K562 (cell line): ENCODE results near the gene GABARAPL1. TPM values are rescaled to one million over a fixed set of nuclear protein-coding genes. Genes with fewer than 3 reads are reported as not detected.

ENCODE experiments used
- ATAC-seq: fragments of 200-7000 bp; cut with Tn5 transposase; 3 replicates; pipeline ENCODE4 v1.9.1; 2020; ENCODE audit warnings: moderate library complexity
- BruUV-seq: library from RNA; stranded (reverse); fragments of 400-500 nt; replicated peaks from 2 replicates; lab custom pipeline; 2021; lab: Mats Ljungman, UMichigan
- CTCF ChIA-PET: fragments of 300-600 bp; formaldehyde crosslinking; extraction: SDS; loops from one replicate; lab custom pipeline; 2021; ENCODE audit warnings: low intra/inter-chr PET ratio; lab: Yijun Ruan, JAX
- POLR2A ChIA-PET: fragments of 300-600, 350-650 bp; sonication (Branson Sonifier 250); formaldehyde crosslinking; extraction: SDS; loops from one replicate; lab custom pipeline; 2021; ENCODE audit warnings: antibody characterized with exemption, inconsistent platforms; lab: Yijun Ruan, JAX
- DNase-seq, 4 experiments: peaks; one replicate each; pipeline versions ENCODE4 v3.0.0 to v3.0.0-alpha.2; 2011 to 2018; ENCODE audit warnings: low spot score in 3 of 4, mixed read lengths in 3 of 4; ENCODE audit errors: extremely low read depth in 1 of 4
- FAIRE-seq: peaks from 2 replicates; lab custom pipeline; 2011; peaks lifted over from hg19 to GRCh38; lab: Jason Lieb, UNC
- H2AFZ ChIP-seq: 2 replicates; pipeline ENCODE4 v1.6.0; 2011; ENCODE audit warnings: low read depth, low read length, control low read depth, inconsistent platforms
- H3K27ac ChIP-seq: fragments of 200-600 bp; 3 replicates; pipeline ENCODE4 v1.8.0; 2011; ENCODE audit warnings: low read depth, mild to moderate bottlenecking, control low read depth, inconsistent platforms, low read length, moderate library complexity, mixed read lengths; ENCODE audit errors: extremely low read depth
- H3K27me3 ChIP-seq, 2 experiments: fragments of 300-600 bp in 1 of 2; 2 replicates in 1 of 2; 3 replicates in 1 of 2; pipeline versions ENCODE4 v1.6.0 to v1.8.0; 2011; ENCODE audit warnings: inconsistent platforms in 2 of 2, low read length in 2 of 2, mild to moderate bottlenecking in 1 of 2, mixed read lengths in 1 of 2, moderate library complexity in 1 of 2; ENCODE audit not compliant: control insufficient read depth in 2 of 2, insufficient read depth in 2 of 2
- H3K36me3 ChIP-seq: fragments of 300-600 bp; 3 replicates; pipeline ENCODE4 v1.8.0; 2011; ENCODE audit warnings: mild to moderate bottlenecking, low read length, inconsistent platforms; ENCODE audit not compliant: control insufficient read depth, insufficient read depth
- H3K4me1 ChIP-seq, 2 experiments: fragments of 200-600 bp in 1 of 2; replicated peaks in 1 of 2; 2 replicates in 1 of 2; 3 replicates in 1 of 2; pipeline versions ENCODE4 v1.5.1 to v1.8.0; 2011; ENCODE audit warnings: inconsistent platforms in 2 of 2, low read length in 2 of 2, mild to moderate bottlenecking in 1 of 2, mixed read lengths in 1 of 2, moderate library complexity in 1 of 2; ENCODE audit not compliant: control insufficient read depth in 2 of 2, insufficient read depth in 2 of 2
- H3K4me2 ChIP-seq: 2 replicates; pipeline ENCODE4 v1.6.1; 2011; ENCODE audit warnings: low read length, control low read depth, inconsistent platforms, mixed read lengths; ENCODE audit not compliant: insufficient read depth
- H3K4me3 ChIP-seq: fragments of 200-600 bp; sonication (generic), shearing (Covaris generic); 2 replicates; pipeline ENCODE4 v1.5.1; 2016; ENCODE audit warnings: control low read depth, inconsistent platforms
- H3K79me2 ChIP-seq: fragments of 200-600 bp; 3 replicates; pipeline ENCODE4 v1.8.0; 2011; ENCODE audit warnings: low read length, inconsistent platforms; ENCODE audit not compliant: control insufficient read depth, insufficient read depth
- H3K9ac ChIP-seq, 2 experiments: 2 replicates each; pipeline versions ENCODE4 v1.6.0 to v1.6.1; 2011; ENCODE audit warnings: low read depth in 2 of 2, low read length in 2 of 2, control low read depth in 1 of 2, inconsistent platforms in 1 of 2, mild to moderate bottlenecking in 1 of 2, mixed read lengths in 1 of 2; ENCODE audit not compliant: insufficient read depth in 1 of 2
- H3K9me1 ChIP-seq: one replicate; pipeline ENCODE4 v1.6.0; 2011; ENCODE audit warnings: inconsistent platforms, mild to moderate bottlenecking, low read length, moderate library complexity; ENCODE audit not compliant: control insufficient read depth, insufficient read depth
- H3K9me3 ChIP-seq: replicated peaks from 2 replicates; pipeline ENCODE4 v1.5.1; 2011; ENCODE audit warnings: low read depth, low read length, inconsistent platforms; ENCODE audit not compliant: control insufficient read depth, insufficient read depth
- H4K20me1 ChIP-seq: replicated peaks from 2 replicates; pipeline ENCODE4 v1.6.1; 2011; ENCODE audit warnings: low read length, inconsistent platforms, mixed read lengths; ENCODE audit not compliant: control insufficient read depth, insufficient read depth
- BRCA1 ChIP-seq, 2 experiments: fragments of 450-650 bp in 1 of 2; sonication (generic) in 1 of 2; formaldehyde crosslinking in 1 of 2; IDR thresholded peaks; 2 replicates each; pipeline versions ENCODE4 v1.5.0 to v1.6.1; 2017 to 2020; ENCODE audit warnings: mild to moderate bottlenecking in 1 of 2, missing genetic modification reagents in 1 of 2
- CEBPB ChIP-seq: fragments of 450-650 bp; IDR thresholded peaks from 2 replicates; pipeline ENCODE4 v1.6.1; 2016; ENCODE audit warnings: missing genetic modification characterization, missing compliant biosample characterization
- CEBPG ChIP-seq, 3 experiments: fragments of 200-800 bp in 1 of 3; sonication (Bioruptor generic) in 1 of 3; sonication (generic) in 1 of 3; formaldehyde crosslinking in 1 of 3; IDR thresholded peaks in 2 of 3; conservative IDR thresholded peaks in 1 of 3; 2 replicates each; pipeline versions ENCODE4 v1.6.1 to v1.8.0; 2016 to 2022; ENCODE audit warnings: missing compliant biosample characterization in 2 of 3, missing genetic modification characterization in 2 of 3, mild to moderate bottlenecking in 1 of 3, missing genetic modification reagents in 1 of 3
- CHAMP1 ChIP-seq: fragments of 450-650 bp; IDR thresholded peaks from 2 replicates; pipeline ENCODE4 v1.6.1; 2016; ENCODE audit warnings: mild to moderate bottlenecking
- MEIS2 ChIP-seq: fragments of 450-650 bp; IDR thresholded peaks from 2 replicates; pipeline ENCODE4 v1.6.1; 2014; ENCODE audit warnings: mild to moderate bottlenecking; ENCODE audit not compliant: partially characterized antibody
- NCOA2 ChIP-seq, 2 experiments: fragments of 450-650 bp; IDR thresholded peaks; 2 replicates each; pipeline ENCODE4 v1.6.1; 2018; ENCODE audit warnings: mild to moderate bottlenecking in 2 of 2, moderate library complexity in 1 of 2; ENCODE audit not compliant: partially characterized antibody in 2 of 2
- ZC3H8 ChIP-seq: fragments of 450-650 bp; IDR thresholded peaks from 2 replicates; pipeline ENCODE4 v1.6.1; 2017
- ZNF3 ChIP-seq: fragments of 250-450 bp; sonication (Bioruptor Pico); IDR thresholded peaks from 2 replicates; pipeline ENCODE4 v1.5.0; 2021; ENCODE audit warnings: mild to moderate bottlenecking, moderate library complexity
- ZNF445 ChIP-seq: fragments of 250-450 bp; sonication (Bioruptor Pico); IDR thresholded peaks from 2 replicates; pipeline ENCODE4 v1.4.0; 2020; ENCODE audit warnings: low read depth, mild to moderate bottlenecking, moderate library complexity
- WGBS: fragments of 100-300 bp; shearing (Covaris generic); methylation state at CpG from one replicate; pipeline ENCODE4 v1.1.6; 2016; ENCODE audit warnings: low coverage, mixed read lengths; ENCODE audit not compliant: insufficient coverage; ENCODE audit errors: missing lambda C conversion rate; 5-methylcytosine and 5-hydroxymethylcytosine counted together
- in situ Hi-C: fragments of 300-500 bp; cut with MboI; formaldehyde crosslinking; loops from 4 replicates; pipeline ENCODE4 v1.15.0; 2018; ENCODE audit warnings: inconsistent platforms, mixed read lengths
- intact Hi-C: fragments of 100-400 bp; cut with micrococcal nuclease; formaldehyde crosslinking; loops from 2 replicates; pipeline ENCODE4 v1.14.2; 2022
- polyA plus RNA-seq, 8 experiments: library from polyadenylated mRNA; depleted of rRNA in 4 of 8; stranded (reverse) in 5 of 8; unstranded in 3 of 8; fragments of >200 nt; fragmentation: Nextera tagmentation in 2 of 8; fragmentation: Illumina TruSeq in 1 of 8; extraction: Ambion mirVana in 2 of 8; extraction: Trizol in 1 of 8; gene quantifications; 2 replicates each; pipeline versions ENCODE4 v1.2.1 to v1.2.3, GENCODE V29; 2011 to 2014; ENCODE audit warnings: inconsistent platforms in 1 of 8, missing spikeins in 1 of 8
- total RNA-seq, 7 experiments: library from RNA; depleted of rRNA in 6 of 7; stranded (reverse); fragments of >200 nt in 6 of 7; fragmentation: Illumina TruSeq in 2 of 7; extraction: Trizol in 2 of 7; gene quantifications; 2 replicates each; pipeline versions ENCODE4 v1.2.1 to v1.2.3, GENCODE V29; 2011 to 2021; ENCODE audit warnings: low replicate concordance in 1 of 7

GABARAPL1 gene
- total and polyA plus RNA-seq, 9 of the 15 experiments (the other 6 are each of a cell fraction or from before 2014, with no cell fraction given) = 2.3 to 15.9 (median 11.3) TPM

GRCh38 chr12:10167599-10167998 is 45.1 kb upstream of the GABARAPL1 start:
- 1% methylated on average over 5 of the region's 5 CpGs for WGBS
- no peak for FAIRE-seq
- no peaks in the 10 kb centered on the region for H3K9me3 ChIP-seq
- TF ChIP-seq CEBPB (tag) (peak; percentile 52), ZNF445 (CRISPR knock-in tag) (no peak), CEBPG (CRISPR knock-in tag; IDR thresholded peaks at IDR 0.05) (no peak), CEBPG (tag; conservative IDR thresholded peaks at IDR 0.05 in 1 of 2, IDR thresholded peaks at IDR 0.05 in 1 of 2) (peak in 1 of 2 experiments; percentile 57; a peak in 1 of 4 replicates)
- H2AFZ ChIP-seq = no peak overlapping the region
- CTCF ChIA-PET = no interaction called here
- no peaks in the 10 kb centered on the region for H3K9me1 ChIP-seq
- H3K4me1 ChIP-seq = no peaks in the 10 kb centered on the region
- H3K9ac ChIP-seq = no peak overlapping the region
- intact Hi-C loops (no loop called here), in situ Hi-C loops (no loop called here)
- DNase-seq = no peak
- no peaks in the 10 kb centered on the region; a peak in 1 of 5 replicates for H3K27me3 ChIP-seq
- no peak overlapping the region for H3K27ac ChIP-seq
- no peaks in the 10 kb centered on the region for H3K36me3 ChIP-seq
- no TSS peak for BruUV-seq
- no peaks in the 10 kb centered on the region for H3K79me2 ChIP-seq
- no peak overlapping the region for H3K4me3 ChIP-seq
- no peaks in the 10 kb centered on the region for H4K20me1 ChIP-seq
- ATAC-seq = no peak
- no peak overlapping the region for H3K4me2 ChIP-seq
- POLR2A ChIA-PET = no interaction called here

GRCh38 chr12:10169104-10169503 is 43.6 kb upstream of the GABARAPL1 start:
- TF ChIP-seq NCOA2 (IDR thresholded peaks at IDR 0.05; ENCODE audit: partially characterized antibody in 2 of 2) = no peak
- no peak for TF ChIP-seq ZNF3 (CRISPR knock-in tag)
- no peak for TF ChIP-seq MEIS2
- no peak for TF ChIP-seq CHAMP1
- no peak for TF ChIP-seq ZC3H8
- TF ChIP-seq BRCA1 (IDR thresholded peaks at IDR 0.05) = no peak
- TF ChIP-seq BRCA1 (CRISPR knock-in tag; IDR thresholded peaks at IDR 0.05) = no peak
- no peak overlapping the region for H3K27ac ChIP-seq
- H3K4me2 ChIP-seq = no peak overlapping the region
- H4K20me1 ChIP-seq = no peaks in the 10 kb centered on the region
- H3K9me3 ChIP-seq = no peaks in the 10 kb centered on the region
- no peaks in the 10 kb centered on the region for H3K4me1 ChIP-seq
- WGBS = 0% methylated on average over 3 of the region's 3 CpGs
- H3K9ac ChIP-seq = no peak overlapping the region
- POLR2A ChIA-PET = no interaction called here
- no peaks in the 10 kb centered on the region; a peak in 1 of 5 replicates for H3K27me3 ChIP-seq
- H3K4me3 ChIP-seq = no peak overlapping the region
- FAIRE-seq (no peak), DNase-seq (no peak), ATAC-seq (no peak)
- in situ Hi-C loops (no loop called here), intact Hi-C loops (no loop called here)
- no TSS peak for BruUV-seq
- CTCF ChIA-PET = no interaction called here
- H3K9me1 ChIP-seq = no peaks in the 10 kb centered on the region
- no peaks in the 10 kb centered on the region for H3K79me2 ChIP-seq
- H3K36me3 ChIP-seq = no peaks in the 10 kb centered on the region
- H2AFZ ChIP-seq = no peak overlapping the region
